COLO668 (cell line): ENCODE results near the gene SLC9A4.
"Not testable (repeated sequence)": the region's sequence is repeated elsewhere in the genome, so short reads cannot be mapped to it uniquely, and the experiment has no call there.

Experiments
- DNase-seq: peaks from one replicate; lab custom pipeline; 2025; ENCODE audit not compliant: unreplicated experiment; lab: John Stamatoyannopoulos, UW

The SLC9A4 gene

GRCh38 chr2:102540882-102541281, 67.9 kb downstream of the SLC9A4 start:
- DNase-seq: no peak

GRCh38 chr2:102544182-102544581, 71.2 kb downstream of the SLC9A4 start:
- no peak for DNase-seq

- no peak for DNase-seq
Observed at GRCh38 chr2:102547462-102547861, 74.4 kb downstream of the SLC9A4 start.

- no peak for DNase-seq
Observed at GRCh38 chr2:102549027-102549426, 76.0 kb downstream of the SLC9A4 start.

GRCh38 chr2:102550151-102550550, 77.1 kb downstream of the SLC9A4 start:
- no peak for DNase-seq

- DNase-seq: no peak
Observed at GRCh38 chr2:102551329-102552096, 78.5 kb downstream of the SLC9A4 start.

GRCh38 chr2:102553601-102554000, 80.6 kb downstream of the SLC9A4 start:
- DNase-seq: no peak

- DNase-seq: no peak
Observed at GRCh38 chr2:102558463-102558862, 85.4 kb downstream of the SLC9A4 start.

GRCh38 chr2:102562542-102562941, 89.5 kb downstream of the SLC9A4 start:
- DNase-seq: not testable (repeated sequence)

- DNase-seq: no peak
Observed at GRCh38 chr2:102575888-102576287, 102.9 kb downstream of the SLC9A4 start.

GRCh38 chr2:102578376-102578775, 105.3 kb downstream of the SLC9A4 start:
- no peak for DNase-seq

GRCh38 chr2:102581911-102582310, 108.9 kb downstream of the SLC9A4 start:
- DNase-seq: no peak

- no peak for DNase-seq
Observed at GRCh38 chr2:102582845-102583244, 109.8 kb downstream of the SLC9A4 start.
